ENCODE results near the gene HAO1.

HAO1 gene

GRCh38 chr20:7981374-7981773 lies 41.1 kb upstream of the HAO1 start:
- no peaks in the 10 kb centered on the region for H3K9me3 ChIP-seq (ENCODE audit: control insufficient read depth, low read length)
- H2BK12ac ChIP-seq (ENCODE audit: low read length in 2 of 2): no peak overlapping the region
- no peak overlapping the region for H3K4ac ChIP-seq (ENCODE audit: low read depth in 1 of 2, low read length in 2 of 2)
- peaks cover 5 to 62% of the 10 kb centered on the region in 2 experiments for H3K36me3 ChIP-seq (ENCODE audit: control insufficient read depth in 1 of 2, insufficient read depth in 2 of 2, low read depth in 1 of 2, low read length in 2 of 2)
- H3K23ac ChIP-seq (ENCODE audit: low read length in 2 of 2): no peak overlapping the region
- no peak overlapping the region for H2BK120ac ChIP-seq (ENCODE audit: low read depth, low read length)
- H3K4me1 ChIP-seq (ENCODE audit: control insufficient read depth, insufficient read depth, low read depth, low read length): peaks cover 2% of the 10 kb centered on the region
- H4K8ac ChIP-seq (ENCODE audit: low read length): no peak overlapping the region
- no peak overlapping the region for H3K27ac ChIP-seq (ENCODE audit: low read length, poor library complexity, severe bottlenecking)
- no peak overlapping the region for H4K91ac ChIP-seq (ENCODE audit: low read length)
- no peak overlapping the region for H2BK15ac ChIP-seq (ENCODE audit: low read depth, poor library complexity, severe bottlenecking)
- H3K4me2 ChIP-seq (ENCODE audit: low read length, poor library complexity, severe bottlenecking): no peak overlapping the region
- no peak overlapping the region for H2BK5ac ChIP-seq (ENCODE audit: low read depth, low read length, poor library complexity, severe bottlenecking)
- H3K18ac ChIP-seq (ENCODE audit: low read depth in 1 of 2, low read length in 2 of 2): no peak overlapping the region
- H3K14ac ChIP-seq (ENCODE audit: low read length in 2 of 2): no peak overlapping the region
- no peak for DNase-seq
- no peaks in the 10 kb centered on the region for H3K79me1 ChIP-seq (replicated peaks; ENCODE audit: low read length, poor library complexity, severe bottlenecking)
- H2AFZ ChIP-seq (ENCODE audit: low read depth, low read length): no peak overlapping the region
- no peaks in the 10 kb centered on the region for H3K27me3 ChIP-seq (ENCODE audit: control insufficient read depth in 1 of 2, insufficient read depth in 1 of 2, low read length in 2 of 2)
- H2AK5ac ChIP-seq (ENCODE audit: low read length, severe bottlenecking): no peak overlapping the region
- H3K4me3 ChIP-seq (ENCODE audit: insufficient read depth in 1 of 2, low read depth in 1 of 2, low read length in 2 of 2): no peak overlapping the region
- H3K9ac ChIP-seq (ENCODE audit: low read length): no peak overlapping the region

GRCh38 chr20:7980332-7981046 lies 40.2 kb upstream of the HAO1 start:
- H2BK5ac ChIP-seq (ENCODE audit: low read depth, low read length, poor library complexity, severe bottlenecking): no peak overlapping the region
- H2BK12ac ChIP-seq (ENCODE audit: low read length in 2 of 2): no peak overlapping the region
- H3K23ac ChIP-seq (ENCODE audit: low read length in 2 of 2): no peak overlapping the region
- 79% methylated on average over 7 of the region's 10 CpGs for WGBS
- H3K18ac ChIP-seq (ENCODE audit: low read depth in 1 of 2, low read length in 2 of 2): no peak overlapping the region
- peaks cover 2% of the 10 kb centered on the region for H3K4me1 ChIP-seq (ENCODE audit: control insufficient read depth, insufficient read depth, low read depth, low read length)
- H4K8ac ChIP-seq (ENCODE audit: low read length): no peak overlapping the region
- no peak overlapping the region for H2AFZ ChIP-seq (ENCODE audit: low read depth, low read length)
- H3K9me3 ChIP-seq (ENCODE audit: control insufficient read depth, low read length): no peaks in the 10 kb centered on the region
- H2AK5ac ChIP-seq (ENCODE audit: low read length, severe bottlenecking): no peak overlapping the region
- H3K79me1 ChIP-seq (replicated peaks; ENCODE audit: low read length, poor library complexity, severe bottlenecking): no peaks in the 10 kb centered on the region
- H2BK120ac ChIP-seq (ENCODE audit: low read depth, low read length): no peak overlapping the region
- peak overlapping the region; percentile 62 for H4K91ac ChIP-seq (ENCODE audit: low read length)
- no peak overlapping the region for H3K4ac ChIP-seq (ENCODE audit: low read depth in 1 of 2, low read length in 2 of 2)
- no peak overlapping the region for H3K27ac ChIP-seq (ENCODE audit: low read length, poor library complexity, severe bottlenecking)
- H2BK15ac ChIP-seq (ENCODE audit: low read depth, poor library complexity, severe bottlenecking): no peak overlapping the region
- no peak overlapping the region for H3K14ac ChIP-seq (ENCODE audit: low read length in 2 of 2)
- no peak overlapping the region for H3K4me2 ChIP-seq (ENCODE audit: low read length, poor library complexity, severe bottlenecking)
- H3K4me3 ChIP-seq (ENCODE audit: insufficient read depth in 1 of 2, low read depth in 1 of 2, low read length in 2 of 2): no peak overlapping the region
- peaks cover 5 to 56% of the 10 kb centered on the region in 2 experiments for H3K36me3 ChIP-seq (ENCODE audit: control insufficient read depth in 1 of 2, insufficient read depth in 2 of 2, low read depth in 1 of 2, low read length in 2 of 2)
- peak; percentile 52 for DNase-seq
- H3K27me3 ChIP-seq (ENCODE audit: control insufficient read depth in 1 of 2, insufficient read depth in 1 of 2, low read length in 2 of 2): no peaks in the 10 kb centered on the region
- H3K9ac ChIP-seq (ENCODE audit: low read length): no peak overlapping the region

GRCh38 chr20:7977709-7978108 lies 37.5 kb upstream of the HAO1 start:
- no peak overlapping the region for H3K23ac ChIP-seq (ENCODE audit: low read length in 2 of 2)
- no peak overlapping the region for H3K4me3 ChIP-seq (ENCODE audit: insufficient read depth in 1 of 2, low read depth in 1 of 2, low read length in 2 of 2)
- no peak overlapping the region for H2BK12ac ChIP-seq (ENCODE audit: low read length in 2 of 2)
- H2BK15ac ChIP-seq (ENCODE audit: low read depth, poor library complexity, severe bottlenecking): no peak overlapping the region
- DNase-seq: no peak
- H2BK5ac ChIP-seq (ENCODE audit: low read depth, low read length, poor library complexity, severe bottlenecking): no peak overlapping the region
- no peaks in the 10 kb centered on the region for H3K79me1 ChIP-seq (replicated peaks; ENCODE audit: low read length, poor library complexity, severe bottlenecking)
- H2AFZ ChIP-seq (ENCODE audit: low read depth, low read length): no peak overlapping the region
- no peak overlapping the region for H4K91ac ChIP-seq (ENCODE audit: low read length)
- H3K9ac ChIP-seq (ENCODE audit: low read length): no peak overlapping the region
- 92% methylated on average over 5 of the region's 5 CpGs for WGBS
- no peak overlapping the region for H3K4ac ChIP-seq (ENCODE audit: low read depth in 1 of 2, low read length in 2 of 2)
- H3K9me3 ChIP-seq (ENCODE audit: control insufficient read depth, low read length): no peaks in the 10 kb centered on the region
- no peak overlapping the region for H3K18ac ChIP-seq (ENCODE audit: low read depth in 1 of 2, low read length in 2 of 2)
- H2BK120ac ChIP-seq (ENCODE audit: low read depth, low read length): no peak overlapping the region
- no peak overlapping the region for H2AK5ac ChIP-seq (ENCODE audit: low read length, severe bottlenecking)
- H3K36me3 ChIP-seq (ENCODE audit: control insufficient read depth in 1 of 2, insufficient read depth in 2 of 2, low read depth in 1 of 2, low read length in 2 of 2): peaks cover 4 to 35% of the 10 kb centered on the region in 2 experiments
- H3K4me1 ChIP-seq (ENCODE audit: control insufficient read depth, insufficient read depth, low read depth, low read length): peaks cover 2% of the 10 kb centered on the region
- H3K4me2 ChIP-seq (ENCODE audit: low read length, poor library complexity, severe bottlenecking): no peak overlapping the region
- no peak overlapping the region for H3K27ac ChIP-seq (ENCODE audit: low read length, poor library complexity, severe bottlenecking)
- peaks cover 0 to 5% of the 10 kb centered on the region in 2 experiments for H3K27me3 ChIP-seq (ENCODE audit: control insufficient read depth in 1 of 2, insufficient read depth in 1 of 2, low read length in 2 of 2)
- no peak overlapping the region for H4K8ac ChIP-seq (ENCODE audit: low read length)
- no peak overlapping the region for H3K14ac ChIP-seq (ENCODE audit: low read length in 2 of 2)

GRCh38 chr20:7975851-7976414 lies 35.7 kb upstream of the HAO1 start:
- no peak overlapping the region for H3K23ac ChIP-seq (ENCODE audit: low read length in 2 of 2)
- DNase-seq: no peak
- H2BK120ac ChIP-seq (ENCODE audit: low read depth, low read length): no peak overlapping the region
- no peak overlapping the region for H3K14ac ChIP-seq (ENCODE audit: low read length in 2 of 2)
- H3K18ac ChIP-seq (ENCODE audit: low read depth in 1 of 2, low read length in 2 of 2): no peak overlapping the region
- H4K8ac ChIP-seq (ENCODE audit: low read length): no peak overlapping the region
- H4K91ac ChIP-seq (ENCODE audit: low read length): no peak overlapping the region
- no peak overlapping the region for H3K4ac ChIP-seq (ENCODE audit: low read depth in 1 of 2, low read length in 2 of 2)
- no peak overlapping the region for H2BK15ac ChIP-seq (ENCODE audit: low read depth, poor library complexity, severe bottlenecking)
- H2AFZ ChIP-seq (ENCODE audit: low read depth, low read length): no peak overlapping the region
- no peak overlapping the region for H3K4me3 ChIP-seq (ENCODE audit: insufficient read depth in 1 of 2, low read depth in 1 of 2, low read length in 2 of 2)
- H3K9me3 ChIP-seq (ENCODE audit: control insufficient read depth, low read length): no peaks in the 10 kb centered on the region
- H3K4me2 ChIP-seq (ENCODE audit: low read length, poor library complexity, severe bottlenecking): no peak overlapping the region
- H3K4me1 ChIP-seq (ENCODE audit: control insufficient read depth, insufficient read depth, low read depth, low read length): peaks cover 2% of the 10 kb centered on the region
- no peak overlapping the region for H2BK12ac ChIP-seq (ENCODE audit: low read length in 2 of 2)
- H2BK5ac ChIP-seq (ENCODE audit: low read depth, low read length, poor library complexity, severe bottlenecking): no peak overlapping the region
- no peak overlapping the region for H3K9ac ChIP-seq (ENCODE audit: low read length)
- WGBS: 90% methylated on average over 9 of the region's 9 CpGs
- no peak overlapping the region for H3K27ac ChIP-seq (ENCODE audit: low read length, poor library complexity, severe bottlenecking)
- no peak overlapping the region for H2AK5ac ChIP-seq (ENCODE audit: low read length, severe bottlenecking)
- H3K36me3 ChIP-seq (ENCODE audit: control insufficient read depth in 1 of 2, insufficient read depth in 2 of 2, low read depth in 1 of 2, low read length in 2 of 2): peaks cover 0 to 19% of the 10 kb centered on the region in 2 experiments
- H3K79me1 ChIP-seq (replicated peaks; ENCODE audit: low read length, poor library complexity, severe bottlenecking): no peaks in the 10 kb centered on the region
- peaks cover 0 to 9% of the 10 kb centered on the region in 2 experiments for H3K27me3 ChIP-seq (ENCODE audit: control insufficient read depth in 1 of 2, insufficient read depth in 1 of 2, low read length in 2 of 2)
